H1 (cell line): ENCODE measurements around the gene NAV3. TPM values are rescaled to one million over a fixed set of nuclear protein-coding genes. Genes with fewer than 3 reads are reported as not detected.

Experiments
- EGR1 ChIP-seq: IDR thresholded peaks from 2 replicates; pipeline ENCODE4 v1.6.1; 2011; ENCODE audit warnings: low read depth, low read length, borderline replicate concordance
- EZH2 ChIP-seq: fragments of 200-600 bp; sonication (generic); IDR thresholded peaks from 2 replicates; pipeline ENCODE4 v1.7.1; 2012; ENCODE audit warnings: low read depth, mild to moderate bottlenecking, moderate library complexity, low read length, inconsistent platforms; ENCODE audit not compliant: severe bottlenecking
- JUN ChIP-seq: IDR thresholded peaks from 2 replicates; pipeline ENCODE4 v1.6.1; 2011; ENCODE audit warnings: low read depth, mild to moderate bottlenecking, improper control_type of control experiment, low read length
- SIRT6 ChIP-seq: IDR thresholded peaks from one replicate; pipeline ENCODE4 v1.7.1; 2012; ENCODE audit warnings: low read length, inconsistent platforms
- polyA plus RNA-seq, 7 experiments: library from polyadenylated mRNA; depleted of rRNA in 3 of 7; stranded (reverse) in 5 of 7; unstranded in 2 of 7; fragments of >200 nt in 5 of 7; fragments of 200-250 nt in 2 of 7; gene quantifications; 1 replicate in 5 of 7; 2 replicates in 1 of 7; 4 replicates in 1 of 7; pipeline versions ENCODE4 v1.2.1 to v1.2.3, GENCODE V29; 2011 to 2013; ENCODE audit warnings: missing spikeins in 2 of 7, mixed read lengths in 2 of 7
- total RNA-seq: library from RNA; stranded (reverse); fragmentation: NEBNext Ultra II Directional; extraction: Animal tissue kit (Norgen Biotek cat#: 25700); gene quantifications from 2 replicates; pipeline ENCODE4 v1.2.1, GENCODE V29; 2021

NAV3 gene
- total and polyA plus RNA-seq, 2 of the 8 experiments (the other 6 are each of a cell fraction or from before 2014, with no cell fraction given): 0.47 to 5.0 TPM

GRCh38 chr12:77893918-77894317 lies 63.2 kb downstream of the NAV3 start (continued):
- TF ChIP-seq JUN (no peak), EZH2 (no peak), SIRT6 (no peak), EGR1 (no peak)
